Chondrocyte (in vitro differentiated cells): ENCODE measurements around the gene XPO6. TPM values are rescaled to one million over a fixed set of nuclear protein-coding genes. Genes with fewer than 3 reads are reported as not detected.

Source experiments
- DNase-seq: peaks from one replicate; pipeline ENCODE4 v3.0.0; 2021; ENCODE audit warnings: mixed read lengths, low spot score
- H3K27ac Mint-ChIP-seq: one replicate; pipeline ENCODE4 v1.8.0; 2021; ENCODE audit warnings: mild to moderate bottlenecking, moderate library complexity, mixed read lengths; ENCODE audit not compliant: unreplicated experiment
- H3K27me3 Mint-ChIP-seq: 2 replicates; pipeline ENCODE4 v1.8.0; 2021; ENCODE audit warnings: low read depth, mixed read lengths
- H3K36me3 Mint-ChIP-seq: 2 replicates; pipeline ENCODE4 v1.8.0; 2021; ENCODE audit warnings: low read depth, mixed read lengths
- H3K4me1 Mint-ChIP-seq: 2 replicates; pipeline ENCODE4 v1.8.0; 2021; ENCODE audit warnings: low read depth, mild to moderate bottlenecking, mixed read lengths
- H3K4me3 Mint-ChIP-seq: one replicate; pipeline ENCODE4 v1.8.0; 2021; ENCODE audit warnings: mild to moderate bottlenecking, moderate library complexity, mixed read lengths; ENCODE audit not compliant: unreplicated experiment
- H3K9me3 Mint-ChIP-seq: 2 replicates; pipeline ENCODE4 v1.8.0; 2021; ENCODE audit warnings: low read depth, mixed read lengths
- CTCF ChIP-seq: fragments of 200-600 bp; sonication (generic); IDR thresholded peaks from 2 replicates; pipeline ENCODE4 v1.5.0; 2021; ENCODE audit warnings: antibody characterized with exemption, mild to moderate bottlenecking, moderate library complexity
- total RNA-seq: library from RNA; stranded (reverse); gene quantifications from 3 replicates; pipeline ENCODE4 v1.2.1, GENCODE V29; 2021

The XPO6 gene
- total RNA-seq, 1 donor from 2014 or later, result 124 TPM

GRCh38 chr16:28184625-28185024 is 27.1 kb downstream of the XPO6 start:
- no peak for DNase-seq
- Mint-ChIP-seq H3K27me3 (no peaks in the 10 kb centered on the region), H3K4me1 (peaks cover 73% of the 10 kb centered on the region), H3K36me3 (no peaks in the 10 kb centered on the region), H3K4me3 (no peak overlapping the region), H3K9me3 (peaks cover 6% of the 10 kb centered on the region), H3K27ac (no peak overlapping the region)
- no peak for TF ChIP-seq CTCF

- Mint-ChIP-seq H3K27me3 (no peaks in the 10 kb centered on the region), H3K9me3 (peaks cover 6% of the 10 kb centered on the region), H3K4me3 (no peak overlapping the region), H3K4me1 (peaks cover 70% of the 10 kb centered on the region), H3K27ac (no peak overlapping the region), H3K36me3 (no peaks in the 10 kb centered on the region)
- TF ChIP-seq CTCF, result no peak
- DNase-seq, result no peak
These were observed 27.8 kb downstream of the XPO6 start for GRCh38 chr16:28183930-28184329.

- Mint-ChIP-seq H3K4me1 (peaks cover 66% of the 10 kb centered on the region), H3K27ac (peak overlapping the region; percentile 18), H3K27me3 (no peaks in the 10 kb centered on the region), H3K9me3 (peaks cover 6% of the 10 kb centered on the region), H3K4me3 (no peak overlapping the region), H3K36me3 (no peaks in the 10 kb centered on the region)
- TF ChIP-seq CTCF, result no peak
- no peak for DNase-seq
These were observed 28.3 kb downstream of the XPO6 start for GRCh38 chr16:28183484-28183883.

DNA sequence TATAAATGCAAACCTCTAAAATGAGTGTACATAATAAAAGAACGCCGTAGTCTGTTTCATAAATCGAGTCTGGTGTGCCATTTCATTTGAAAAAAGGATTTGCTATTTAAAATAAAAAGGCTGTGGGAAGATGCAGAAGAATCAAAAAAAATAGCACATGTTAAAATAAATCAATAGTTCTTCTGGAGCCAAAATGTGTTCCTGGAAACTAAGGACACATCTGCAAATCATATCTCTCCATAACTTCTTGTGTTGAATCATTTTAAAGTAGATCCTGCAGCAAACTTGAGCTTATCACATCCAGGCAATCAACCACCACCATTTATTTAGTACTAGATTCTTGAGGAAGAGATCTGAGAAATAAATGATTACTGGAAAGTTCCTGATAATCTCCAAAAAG is 29.0 kb downstream of the XPO6 start:
- no peaks in the 10 kb centered on the region for H3K27me3 Mint-ChIP-seq
- H3K9me3 Mint-ChIP-seq, result peaks cover 6% of the 10 kb centered on the region
- H3K27ac Mint-ChIP-seq, result peak overlapping the region; percentile 77
- no peak overlapping the region for H3K4me3 Mint-ChIP-seq
- peaks cover 61% of the 10 kb centered on the region for H3K4me1 Mint-ChIP-seq
- no peaks in the 10 kb centered on the region for H3K36me3 Mint-ChIP-seq
- no peak for DNase-seq
- TF ChIP-seq CTCF, result no peak

GRCh38 chr16:28182183-28182582 is 29.6 kb downstream of the XPO6 start:
- no peaks in the 10 kb centered on the region for H3K36me3 Mint-ChIP-seq
- peaks cover 55% of the 10 kb centered on the region for H3K4me1 Mint-ChIP-seq
- peaks cover 6% of the 10 kb centered on the region for H3K9me3 Mint-ChIP-seq
- H3K4me3 Mint-ChIP-seq, result no peak overlapping the region
- no peak for TF ChIP-seq CTCF
- peak overlapping the region; percentile 77 for H3K27ac Mint-ChIP-seq
- no peak for DNase-seq
- H3K27me3 Mint-ChIP-seq, result no peaks in the 10 kb centered on the region
